OCI-LY7 (cell line): ENCODE data around the gene PRKAG2. TPM values are rescaled to one million over a fixed set of nuclear protein-coding genes. Genes with fewer than 3 reads are reported as not detected.

Experiments
- BruUV-seq: library from RNA; stranded (reverse); fragments of 400-500 nt; replicated peaks from 2 replicates; lab custom pipeline; 2021; lab: Mats Ljungman, UMichigan
- CTCF ChIA-PET: fragments of 300-600 bp; sonication (Branson Sonifier 250); formaldehyde crosslinking; loops from one replicate; lab custom pipeline; 2022; ENCODE audit warnings: antibody characterized with exemption; ENCODE audit not compliant: unreplicated experiment; lab: Charles Lee
- POLR2A ChIA-PET: fragments of 300-600 bp; sonication (Branson Sonifier 250); formaldehyde crosslinking; loops from one replicate; lab custom pipeline; 2022; ENCODE audit warnings: antibody characterized with exemption; lab: Charles Lee
- DNase-seq: peaks from one replicate; pipeline ENCODE4 v3.0.0-alpha.2; 2015; ENCODE audit warnings: low spot score
- H2AFZ ChIP-seq: fragments of 200-600 bp; sonication (generic), shearing (Covaris generic); 2 replicates; pipeline ENCODE4 v1.6.1; 2014; ENCODE audit warnings: mild to moderate bottlenecking, antibody characterized with exemption, low read length, moderate library complexity
- H3K27ac ChIP-seq: fragments of 200-600 bp; sonication (generic); 2 replicates; pipeline ENCODE4 v1.5.1; 2014; ENCODE audit warnings: mixed run types, low read depth, mild to moderate bottlenecking, moderate library complexity, low read length, inconsistent platforms; ENCODE audit not compliant: poor library complexity, severe bottlenecking
- H3K36me3 ChIP-seq: fragments of 200-600 bp; sonication (generic); 2 replicates; pipeline ENCODE4 v1.6.1; 2014; ENCODE audit warnings: mild to moderate bottlenecking, antibody characterized with exemption, low read length, moderate library complexity, mixed read lengths; ENCODE audit not compliant: insufficient read depth
- H3K4me1 ChIP-seq: fragments of 200-600 bp; sonication (generic); 2 replicates; pipeline ENCODE4 v1.5.1; 2014; ENCODE audit warnings: mild to moderate bottlenecking, low read length; ENCODE audit not compliant: insufficient read depth, poor library complexity, severe bottlenecking
- H3K4me2 ChIP-seq: fragments of 200-600 bp; sonication (generic); 2 replicates; pipeline ENCODE4 v1.6.1; 2014; ENCODE audit warnings: mild to moderate bottlenecking, low read length
- H3K4me3 ChIP-seq: fragments of 200-600 bp; sonication (generic); 2 replicates; pipeline ENCODE4 v1.5.1; 2014; ENCODE audit warnings: mild to moderate bottlenecking, low read depth, low read length; ENCODE audit not compliant: poor library complexity, severe bottlenecking
- H3K79me2 ChIP-seq: fragments of 200-600 bp; sonication (generic); 2 replicates; pipeline ENCODE4 v1.6.1; 2016; ENCODE audit warnings: low read depth, mild to moderate bottlenecking, low read length, moderate library complexity, mixed read lengths; ENCODE audit not compliant: insufficient read depth
- H3K9me2 ChIP-seq: fragments of 200-600 bp; sonication (generic); 2 replicates; pipeline ENCODE4 v1.6.1; 2016; ENCODE audit warnings: mild to moderate bottlenecking, low read length, mixed read lengths; ENCODE audit not compliant: insufficient read depth
- H3K9me3 ChIP-seq: fragments of 200-600 bp; sonication (generic); 2 replicates; pipeline ENCODE4 v1.6.1; 2014; ENCODE audit warnings: mild to moderate bottlenecking, mixed run types, low read length, mixed read lengths
- H4K20me1 ChIP-seq: fragments of 200-600 bp; sonication (generic); 2 replicates; pipeline ENCODE4 v1.6.1; 2014; ENCODE audit warnings: mild to moderate bottlenecking, antibody characterized with exemption, low read length, moderate library complexity, mixed read lengths; ENCODE audit not compliant: insufficient read depth
- EZH2phosphoT487 ChIP-seq: fragments of 200-600 bp; sonication (generic); IDR thresholded peaks from 2 replicates; pipeline ENCODE4 v1.6.1; 2018; ENCODE audit warnings: low read depth, borderline replicate concordance, mild to moderate bottlenecking, mixed run types, antibody characterized with exemption, low read length, moderate library complexity, mixed read lengths
- intact Hi-C: fragments of 100-400 bp; cut with micrococcal nuclease; formaldehyde crosslinking; loops from one replicate; pipeline ENCODE4 v1.10.0; 2022; ENCODE audit not compliant: unreplicated experiment
- total RNA-seq, 2 experiments: library from RNA; depleted of rRNA in 1 of 2; stranded (reverse); fragments of >200 nt in 1 of 2; shearing (Covaris generic) in 1 of 2; gene quantifications; 2 replicates each; pipeline ENCODE4 v1.2.3, GENCODE V29; 2014 to 2022
- TF ChIP-seq, protein P1 (sequence below): fragments of 200-600 bp; sonication (generic); conservative IDR thresholded peaks from 2 replicates; pipeline ENCODE4 v1.5.1; 2014; ENCODE audit warnings: mild to moderate bottlenecking, antibody characterized with exemption, low read length, moderate library complexity, mixed read lengths

Gene PRKAG2
- total RNA-seq, 2 experiments from 2014 or later, result 1.2 to 5.1 TPM

DNA sequence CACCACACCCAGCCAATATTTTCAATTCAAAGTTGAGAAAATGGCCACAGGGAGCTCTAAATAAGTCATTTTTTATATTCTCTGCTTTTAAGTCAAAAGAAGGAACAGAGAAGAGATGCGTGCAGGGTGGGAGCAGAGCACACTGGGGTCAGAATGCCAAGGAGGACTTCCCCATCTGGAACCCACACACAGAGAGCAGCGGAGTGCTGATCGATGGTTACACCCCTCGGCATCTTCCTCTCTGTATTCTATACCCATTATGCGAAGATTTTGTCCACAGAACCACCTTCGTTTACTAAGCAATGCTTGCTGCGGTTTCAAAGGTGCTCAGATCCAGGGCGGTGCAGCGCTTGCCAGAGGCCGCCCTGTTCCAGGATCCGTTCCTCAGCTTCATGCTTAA is 265.9 kb downstream of the PRKAG2 start:
- no peak for TF ChIP-seq EZH2phosphoT487
- TF ChIP-seq, protein P1, sequence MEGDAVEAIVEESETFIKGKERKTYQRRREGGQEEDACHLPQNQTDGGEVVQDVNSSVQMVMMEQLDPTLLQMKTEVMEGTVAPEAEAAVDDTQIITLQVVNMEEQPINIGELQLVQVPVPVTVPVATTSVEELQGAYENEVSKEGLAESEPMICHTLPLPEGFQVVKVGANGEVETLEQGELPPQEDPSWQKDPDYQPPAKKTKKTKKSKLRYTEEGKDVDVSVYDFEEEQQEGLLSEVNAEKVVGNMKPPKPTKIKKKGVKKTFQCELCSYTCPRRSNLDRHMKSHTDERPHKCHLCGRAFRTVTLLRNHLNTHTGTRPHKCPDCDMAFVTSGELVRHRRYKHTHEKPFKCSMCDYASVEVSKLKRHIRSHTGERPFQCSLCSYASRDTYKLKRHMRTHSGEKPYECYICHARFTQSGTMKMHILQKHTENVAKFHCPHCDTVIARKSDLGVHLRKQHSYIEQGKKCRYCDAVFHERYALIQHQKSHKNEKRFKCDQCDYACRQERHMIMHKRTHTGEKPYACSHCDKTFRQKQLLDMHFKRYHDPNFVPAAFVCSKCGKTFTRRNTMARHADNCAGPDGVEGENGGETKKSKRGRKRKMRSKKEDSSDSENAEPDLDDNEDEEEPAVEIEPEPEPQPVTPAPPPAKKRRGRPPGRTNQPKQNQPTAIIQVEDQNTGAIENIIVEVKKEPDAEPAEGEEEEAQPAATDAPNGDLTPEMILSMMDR, result no peak
- H3K36me3 ChIP-seq, result no peaks in the 10 kb centered on the region
- no peak for DNase-seq
- no peak overlapping the region for H3K4me2 ChIP-seq
- no peaks in the 10 kb centered on the region for H4K20me1 ChIP-seq
- H2AFZ ChIP-seq, result no peak overlapping the region
- no peaks in the 10 kb centered on the region for H3K9me2 ChIP-seq
- no peaks in the 10 kb centered on the region for H3K9me3 ChIP-seq
- no peaks in the 10 kb centered on the region for H3K4me1 ChIP-seq
- CTCF ChIA-PET, result no interaction called here
- H3K79me2 ChIP-seq, result no peaks in the 10 kb centered on the region
- intact Hi-C loops, result no loop called here
- no peak overlapping the region for H3K27ac ChIP-seq
- no TSS peak for BruUV-seq
- POLR2A ChIA-PET, result no interaction called here
- no peak overlapping the region for H3K4me3 ChIP-seq

DNA sequence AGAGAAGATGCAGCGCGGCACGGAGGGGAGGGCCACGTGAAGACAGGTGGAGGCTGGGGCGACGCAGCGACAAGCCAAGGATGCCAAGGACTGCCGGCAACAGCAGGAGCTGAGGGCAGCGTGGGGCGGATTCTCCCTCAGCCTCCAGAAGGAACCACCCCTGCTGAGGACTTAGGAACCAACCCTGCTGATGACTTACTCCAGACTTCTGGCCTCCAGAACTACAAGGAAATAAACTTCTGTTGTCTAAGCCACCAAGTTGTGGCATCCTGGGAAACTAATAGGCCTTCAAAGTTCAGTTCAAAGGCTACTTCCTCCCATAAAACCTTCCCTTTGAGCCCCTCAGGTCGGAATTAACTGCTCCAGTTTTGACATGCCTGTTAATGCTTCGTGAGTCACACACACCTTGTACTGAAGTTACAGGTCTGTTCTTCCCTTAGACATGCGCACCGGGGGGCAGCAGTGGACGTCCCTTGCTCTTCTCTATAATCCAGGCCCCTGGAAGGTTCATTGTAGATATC is 268.8 kb downstream of the PRKAG2 start:
- no peak overlapping the region for H3K4me3 ChIP-seq
- intact Hi-C loops, result no loop called here
- H3K4me1 ChIP-seq, result no peaks in the 10 kb centered on the region
- H3K79me2 ChIP-seq, result no peaks in the 10 kb centered on the region
- H2AFZ ChIP-seq, result no peak overlapping the region
- H3K9me2 ChIP-seq, result no peaks in the 10 kb centered on the region
- H3K9me3 ChIP-seq, result no peaks in the 10 kb centered on the region
- H3K36me3 ChIP-seq, result no peaks in the 10 kb centered on the region
- TF ChIP-seq EZH2phosphoT487, result no peak
- TF ChIP-seq, protein P1, result no peak
- ChIA-PET POLR2A (no interaction called here), CTCF (no interaction called here)
- DNase-seq, result no peak
- H4K20me1 ChIP-seq, result no peaks in the 10 kb centered on the region
- H3K27ac ChIP-seq, result no peak overlapping the region
- BruUV-seq, result no TSS peak
- H3K4me2 ChIP-seq, result no peak overlapping the region

DNA sequence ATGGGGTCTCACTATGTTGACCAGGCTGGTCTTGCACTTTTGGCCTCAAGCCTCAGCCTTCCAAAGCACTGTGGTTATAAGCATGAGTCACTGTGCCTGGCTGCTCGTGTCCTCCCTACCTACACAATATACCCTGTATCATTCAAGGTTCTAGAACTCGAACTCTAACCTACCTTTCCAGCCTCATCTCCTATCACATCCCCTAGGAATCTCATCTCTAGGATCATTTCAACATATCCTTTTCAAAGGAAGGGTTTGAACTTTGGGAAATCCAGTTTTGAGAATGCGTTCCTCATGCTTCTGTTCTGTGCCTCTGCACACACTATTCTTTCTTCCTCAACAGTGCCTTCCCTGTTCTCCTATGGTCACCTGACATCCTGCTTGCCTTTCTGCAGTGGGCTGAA is 269.4 kb downstream of the PRKAG2 start:
- Histone ChIP-seq H3K27ac (no peak overlapping the region), H2AFZ (no peak overlapping the region), H4K20me1 (no peaks in the 10 kb centered on the region), H3K36me3 (no peaks in the 10 kb centered on the region), H3K4me3 (no peak overlapping the region), H3K4me1 (no peaks in the 10 kb centered on the region), H3K79me2 (no peaks in the 10 kb centered on the region), H3K4me2 (no peak overlapping the region), H3K9me3 (no peaks in the 10 kb centered on the region), H3K9me2 (no peaks in the 10 kb centered on the region)
- no peak for TF ChIP-seq EZH2phosphoT487
- TF ChIP-seq, protein P1, result no peak
- no peak for DNase-seq
- intact Hi-C loops, result no loop called here
- ChIA-PET POLR2A (no interaction called here), CTCF (no interaction called here)
- no TSS peak for BruUV-seq
